ENCODE measurements around the gene ANKRD28.
A peak's percentile ranks its signal among the peaks of the same experiment; 100 is the strongest.

The ANKRD28 gene

GRCh38 chr3:15636028-15636709, 161.6 kb downstream of the ANKRD28 start:
- Histone ChIP-seq H3K27me3 (ENCODE audit: control insufficient read depth in 5 of 5, insufficient read depth in 4 of 5, low read length in 5 of 5) (no peaks in the 10 kb centered on the region), H3K4me1 (ENCODE audit: control insufficient read depth in 5 of 5, insufficient read depth in 5 of 5, low read length in 5 of 5) (peaks cover 11 to 54% (median 42%) of the 10 kb centered on the region in 5 donors), H3K36me3 (ENCODE audit: control insufficient read depth in 5 of 5, insufficient read depth in 5 of 5, low read length in 5 of 5) (peaks cover 0 to 8% (median 0%) of the 10 kb centered on the region in 5 donors), H3K4me3 (ENCODE audit: low read depth in 1 of 5, low read length in 5 of 5) (peak overlapping the region in 4 of 5 donors; percentile 2 to 46 (median 18)), H3K27ac (ENCODE audit: low read depth, low read length) (peak overlapping the region; percentile 88), H3K9me3 (ENCODE audit: control insufficient read depth in 5 of 5, low read length in 5 of 5) (no peaks in the 10 kb centered on the region), H3K9ac (ENCODE audit: low read length in 5 of 5) (peak overlapping the region in 4 of 5 donors; percentile 4 to 48 (median 22))

GRCh38 chr3:15635121-15635661, 162.6 kb downstream of the ANKRD28 start:
- Histone ChIP-seq H3K27me3 (ENCODE audit: control insufficient read depth in 5 of 5, insufficient read depth in 4 of 5, low read length in 5 of 5) (no peaks in the 10 kb centered on the region), H3K9me3 (ENCODE audit: control insufficient read depth in 5 of 5, low read length in 5 of 5) (no peaks in the 10 kb centered on the region), H3K36me3 (ENCODE audit: control insufficient read depth in 5 of 5, insufficient read depth in 5 of 5, low read length in 5 of 5) (peaks cover 0 to 8% (median 0%) of the 10 kb centered on the region in 5 donors), H3K9ac (ENCODE audit: low read length in 5 of 5) (peak overlapping the region in 1 of 5 donors; percentile 6), H3K4me3 (ENCODE audit: low read depth in 1 of 5, low read length in 5 of 5) (peak overlapping the region in 3 of 5 donors; percentile 2 to 29 (median 25)), H3K27ac (ENCODE audit: low read depth, low read length) (peak overlapping the region; percentile 88), H3K4me1 (ENCODE audit: control insufficient read depth in 5 of 5, insufficient read depth in 5 of 5, low read length in 5 of 5) (peaks cover 9 to 64% (median 48%) of the 10 kb centered on the region in 5 donors)

GRCh38 chr3:15634671-15635070, 163.1 kb downstream of the ANKRD28 start:
- H3K4me1 ChIP-seq (ENCODE audit: control insufficient read depth in 5 of 5, insufficient read depth in 5 of 5, low read length in 5 of 5), result peaks cover 9 to 68% (median 52%) of the 10 kb centered on the region in 5 donors

DNA sequence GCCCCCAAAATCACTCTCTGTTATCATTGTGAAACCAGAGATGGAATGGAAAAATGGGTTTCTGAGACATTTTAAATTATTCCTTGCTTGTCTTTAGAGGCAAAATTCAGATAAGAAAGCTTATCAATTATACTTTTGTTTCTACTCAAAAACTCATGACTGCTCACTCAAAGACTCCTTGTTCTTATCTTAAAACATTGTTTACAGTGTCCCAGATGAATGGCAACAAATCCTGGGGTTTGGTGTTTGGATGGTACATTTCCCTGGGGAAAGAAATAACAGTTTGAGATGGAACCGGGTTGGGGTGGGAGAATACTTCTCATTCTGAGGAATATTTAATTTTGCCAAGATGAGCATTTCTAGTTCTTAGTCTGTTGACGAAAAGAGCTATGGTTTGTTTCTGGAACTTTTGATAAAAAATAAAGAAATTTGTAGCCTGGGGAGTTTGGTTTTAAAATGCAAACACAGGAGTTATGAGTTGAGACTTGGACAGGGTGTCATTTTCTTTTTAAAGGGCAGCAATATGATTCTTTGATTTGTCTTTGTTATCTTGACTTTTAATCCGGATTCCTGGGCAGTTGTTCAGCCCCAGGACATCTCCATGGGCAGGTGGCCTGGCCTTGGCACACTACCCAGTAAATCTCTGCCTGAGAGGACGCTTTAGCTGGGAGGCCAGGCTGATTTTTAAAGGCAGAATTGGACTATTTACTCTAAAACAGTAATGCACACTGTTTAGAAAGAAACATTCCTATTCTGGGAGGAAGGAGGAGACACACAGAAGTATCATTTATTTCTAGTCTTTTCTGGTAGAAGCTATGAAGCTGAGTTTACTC, 163.8 kb downstream of the ANKRD28 start:
- Histone ChIP-seq H3K9me3 (ENCODE audit: control insufficient read depth in 5 of 5, low read length in 5 of 5) (no peaks in the 10 kb centered on the region), H3K36me3 (ENCODE audit: control insufficient read depth in 5 of 5, insufficient read depth in 5 of 5, low read length in 5 of 5) (peaks cover 0 to 8% (median 0%) of the 10 kb centered on the region in 5 donors), H3K4me3 (ENCODE audit: low read depth in 1 of 5, low read length in 5 of 5) (no peak overlapping the region), H3K27me3 (ENCODE audit: control insufficient read depth in 5 of 5, insufficient read depth in 4 of 5, low read length in 5 of 5) (no peaks in the 10 kb centered on the region), H3K4me1 (ENCODE audit: control insufficient read depth in 5 of 5, insufficient read depth in 5 of 5, low read length in 5 of 5) (peaks cover 9 to 68% (median 53%) of the 10 kb centered on the region in 5 donors), H3K27ac (ENCODE audit: low read depth, low read length) (peak overlapping the region; percentile 88), H3K9ac (ENCODE audit: low read length in 5 of 5) (peak overlapping the region in 3 of 5 donors; percentile 3 to 41 (median 11))

More at GRCh38 chr3:15634671-15635070, 163.1 kb downstream of the ANKRD28 start:
- peaks cover 0 to 8% (median 0%) of the 10 kb centered on the region in 5 donors for H3K36me3 ChIP-seq (ENCODE audit: control insufficient read depth in 5 of 5, insufficient read depth in 5 of 5, low read length in 5 of 5)
- peak overlapping the region; percentile 88 for H3K27ac ChIP-seq (ENCODE audit: low read depth, low read length)
- H3K27me3 ChIP-seq (ENCODE audit: control insufficient read depth in 5 of 5, insufficient read depth in 4 of 5, low read length in 5 of 5), result no peaks in the 10 kb centered on the region
- H3K9ac ChIP-seq (ENCODE audit: low read length in 5 of 5), result peak overlapping the region in 2 of 5 donors; percentile 11 to 41
- no peaks in the 10 kb centered on the region for H3K9me3 ChIP-seq (ENCODE audit: control insufficient read depth in 5 of 5, low read length in 5 of 5)
- peak overlapping the region in 1 of 5 donors; percentile 25 for H3K4me3 ChIP-seq (ENCODE audit: low read depth in 1 of 5, low read length in 5 of 5)

GRCh38 chr3:15633159-15633558, 164.6 kb downstream of the ANKRD28 start:
- H3K27ac ChIP-seq (ENCODE audit: low read depth, low read length), result peak overlapping the region; percentile 88
- H3K4me1 ChIP-seq (ENCODE audit: control insufficient read depth in 5 of 5, insufficient read depth in 5 of 5, low read length in 5 of 5), result peaks cover 9 to 68% (median 53%) of the 10 kb centered on the region in 5 donors
- peaks cover 0 to 8% (median 0%) of the 10 kb centered on the region in 5 donors for H3K36me3 ChIP-seq (ENCODE audit: control insufficient read depth in 5 of 5, insufficient read depth in 5 of 5, low read length in 5 of 5)
- no peak overlapping the region for H3K9ac ChIP-seq (ENCODE audit: low read length in 5 of 5)
- H3K4me3 ChIP-seq (ENCODE audit: low read depth in 1 of 5, low read length in 5 of 5), result no peak overlapping the region
- no peaks in the 10 kb centered on the region for H3K9me3 ChIP-seq (ENCODE audit: control insufficient read depth in 5 of 5, low read length in 5 of 5)
- no peaks in the 10 kb centered on the region for H3K27me3 ChIP-seq (ENCODE audit: control insufficient read depth in 5 of 5, insufficient read depth in 4 of 5, low read length in 5 of 5)

GRCh38 chr3:15632212-15632580, 165.6 kb downstream of the ANKRD28 start:
- Histone ChIP-seq H3K4me3 (ENCODE audit: low read depth in 1 of 5, low read length in 5 of 5) (no peak overlapping the region), H3K27ac (ENCODE audit: low read depth, low read length) (peak overlapping the region; percentile 89), H3K4me1 (ENCODE audit: control insufficient read depth in 5 of 5, insufficient read depth in 5 of 5, low read length in 5 of 5) (peaks cover 9 to 60% (median 52%) of the 10 kb centered on the region in 5 donors), H3K9ac (ENCODE audit: low read length in 5 of 5) (no peak overlapping the region), H3K27me3 (ENCODE audit: control insufficient read depth in 5 of 5, insufficient read depth in 4 of 5, low read length in 5 of 5) (no peaks in the 10 kb centered on the region), H3K9me3 (ENCODE audit: control insufficient read depth in 5 of 5, low read length in 5 of 5) (no peaks in the 10 kb centered on the region), H3K36me3 (ENCODE audit: control insufficient read depth in 5 of 5, insufficient read depth in 5 of 5, low read length in 5 of 5) (peaks cover 0 to 3% (median 0%) of the 10 kb centered on the region in 5 donors)

DNA sequence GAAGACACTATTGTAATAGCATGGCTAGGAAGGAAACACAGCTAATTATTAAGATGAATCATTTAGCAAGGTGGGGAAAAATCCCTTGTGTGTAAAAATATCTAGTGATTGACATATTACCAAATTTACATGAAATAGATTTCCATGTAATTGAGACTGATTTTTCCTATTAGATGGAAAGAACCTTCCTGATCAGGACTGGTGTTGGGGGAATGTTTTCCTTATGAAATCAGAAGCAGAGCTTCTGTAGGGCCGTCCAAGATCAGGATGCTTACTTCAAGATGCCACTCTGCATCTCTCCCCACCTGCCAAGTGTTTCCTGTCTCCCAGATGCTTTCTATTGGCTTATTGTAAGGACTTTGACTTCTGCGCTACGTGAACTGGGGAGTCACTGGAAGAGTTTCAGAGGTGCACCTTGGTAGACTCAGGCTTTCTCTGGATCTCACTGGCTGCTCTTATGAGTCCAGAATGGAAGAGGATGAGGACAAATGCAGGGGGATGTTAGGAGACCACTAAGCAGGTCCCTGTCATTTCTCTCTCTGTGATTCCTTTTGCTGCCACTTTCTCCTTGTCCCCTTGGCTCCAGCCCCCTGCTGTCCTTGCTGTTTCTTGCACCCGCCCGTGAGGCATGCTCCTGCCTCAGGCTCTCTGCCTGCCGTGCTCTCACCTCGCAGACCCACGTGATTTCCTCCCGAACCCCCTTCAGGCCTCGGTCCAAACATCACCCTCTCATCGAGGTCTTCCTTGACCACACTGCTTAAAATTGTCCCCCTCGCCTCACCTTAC, 166.2 kb downstream of the ANKRD28 start:
- H3K27ac ChIP-seq (ENCODE audit: low read depth, low read length), result peak overlapping the region; percentile 89
- no peak overlapping the region for H3K4me3 ChIP-seq (ENCODE audit: low read depth in 1 of 5, low read length in 5 of 5)
- H3K9me3 ChIP-seq (ENCODE audit: control insufficient read depth in 5 of 5, low read length in 5 of 5), result no peaks in the 10 kb centered on the region
- no peak overlapping the region for H3K9ac ChIP-seq (ENCODE audit: low read length in 5 of 5)
- peaks cover 9 to 55% (median 49%) of the 10 kb centered on the region in 5 donors for H3K4me1 ChIP-seq (ENCODE audit: control insufficient read depth in 5 of 5, insufficient read depth in 5 of 5, low read length in 5 of 5)
- H3K27me3 ChIP-seq (ENCODE audit: control insufficient read depth in 5 of 5, insufficient read depth in 4 of 5, low read length in 5 of 5), result no peaks in the 10 kb centered on the region
- peaks cover 0 to 4% (median 0%) of the 10 kb centered on the region in 5 donors for H3K36me3 ChIP-seq (ENCODE audit: control insufficient read depth in 5 of 5, insufficient read depth in 5 of 5, low read length in 5 of 5)

DNA sequence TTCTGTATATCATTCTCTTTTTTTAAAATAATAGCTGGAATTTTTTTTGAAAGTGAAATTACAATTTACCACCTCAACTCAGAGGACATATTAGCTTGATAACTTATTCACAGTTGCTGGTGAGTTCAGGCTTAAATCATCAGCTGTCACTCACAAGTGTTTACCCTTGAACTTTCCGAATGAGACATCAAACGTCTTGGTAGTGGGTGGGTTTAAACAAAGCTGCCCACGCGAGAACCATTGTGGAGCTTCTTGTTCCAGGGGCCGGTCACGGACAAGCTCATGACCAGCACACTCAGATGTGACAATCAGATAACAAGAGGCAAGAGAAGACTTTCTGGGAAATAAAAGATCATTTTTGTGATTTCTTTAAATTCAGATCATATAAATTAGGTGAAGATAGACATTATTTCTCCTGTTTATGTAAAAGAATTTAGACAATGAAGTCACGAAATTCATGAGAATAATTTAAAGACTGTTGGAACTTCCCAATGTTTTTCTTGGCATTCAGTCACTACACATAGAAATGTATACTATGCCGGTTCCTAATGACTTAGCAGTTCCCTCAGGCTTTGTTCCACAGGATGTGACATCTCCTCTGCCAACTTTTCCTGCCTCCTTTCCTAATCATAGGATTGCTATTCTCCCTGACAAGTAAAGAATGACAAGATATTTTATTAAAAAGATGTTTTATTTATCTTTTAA, 167.0 kb downstream of the ANKRD28 start:
- Histone ChIP-seq H3K4me1 (ENCODE audit: control insufficient read depth in 5 of 5, insufficient read depth in 5 of 5, low read length in 5 of 5) (peaks cover 5 to 48% (median 41%) of the 10 kb centered on the region in 5 donors), H3K27me3 (ENCODE audit: control insufficient read depth in 5 of 5, insufficient read depth in 4 of 5, low read length in 5 of 5) (no peaks in the 10 kb centered on the region), H3K9ac (ENCODE audit: low read length in 5 of 5) (peak overlapping the region in 3 of 5 donors; percentile 17 to 65 (median 26)), H3K27ac (ENCODE audit: low read depth, low read length) (peak overlapping the region; percentile 89), H3K4me3 (ENCODE audit: low read depth in 1 of 5, low read length in 5 of 5) (peak overlapping the region in 4 of 5 donors; percentile 51 to 61 (median 56)), H3K36me3 (ENCODE audit: control insufficient read depth in 5 of 5, insufficient read depth in 5 of 5, low read length in 5 of 5) (peaks cover 0 to 4% (median 0%) of the 10 kb centered on the region in 5 donors), H3K9me3 (ENCODE audit: control insufficient read depth in 5 of 5, low read length in 5 of 5) (no peaks in the 10 kb centered on the region)
